ENCODE results near the gene C16orf92. TPM values are rescaled to one million over a fixed set of nuclear protein-coding genes. Genes with fewer than 3 reads are reported as not detected.

Gene C16orf92
- total and polyA plus RNA-seq, 2 of the 8 experiments (the other 6 are each of a cell fraction or from before 2014, with no cell fraction given) = not detected

- Histone ChIP-seq H3K27ac (ENCODE audit: low read depth, low read length) (no peak overlapping the region), H4K5ac (ENCODE audit: insufficient read length, low read depth, low read length) (no peak overlapping the region), H3K4me1 (replicated peaks in 1 of 4; ENCODE audit: control insufficient read depth in 3 of 4, insufficient read depth in 4 of 4, low read length in 3 of 4) (peaks cover 0 to 25% (median 14%) of the 10 kb centered on the region in 4 experiments; a peak in 6 of 7 replicates), H3K36me3 (ENCODE audit: control insufficient read depth in 2 of 4, insufficient read depth in 4 of 4, low read length in 3 of 4) (peaks cover 0 to 7% (median 5%) of the 10 kb centered on the region in 4 experiments; a peak in 5 of 8 replicates), H3K9ac (replicated peaks in 1 of 4; ENCODE audit: extremely low read depth in 1 of 4, low read depth in 3 of 4, low read length in 3 of 4) (no peak overlapping the region), H3K4ac (replicated peaks; ENCODE audit: insufficient read length, low read depth, low read length) (no peak overlapping the region), H2AK5ac (ENCODE audit: low read depth, low read length) (no peak overlapping the region), H3K4me2 (ENCODE audit: insufficient read depth in 1 of 2, low read depth in 2 of 2, low read length in 2 of 2) (no peak overlapping the region), H2BK120ac (replicated peaks; ENCODE audit: low read depth, low read length) (no peak overlapping the region), H2BK12ac (ENCODE audit: low read depth, low read length) (no peak overlapping the region), H3K56ac (replicated peaks; ENCODE audit: insufficient read length, low read depth, low read length) (no peak overlapping the region), H4K20me1 (replicated peaks in 1 of 2; ENCODE audit: control insufficient read depth in 1 of 2, insufficient read depth in 2 of 2, low read length in 2 of 2) (peaks cover 3 to 7% of the 10 kb centered on the region in 2 experiments), H4K91ac (replicated peaks; ENCODE audit: insufficient read length, low read length) (no peak overlapping the region), H3K23ac (ENCODE audit: insufficient read length) (no peak overlapping the region), H3K79me1 (ENCODE audit: low read depth, low read length) (no peaks in the 10 kb centered on the region), H3K4me3 (ENCODE audit: extremely low read depth in 1 of 4, insufficient read depth in 2 of 4, low read depth in 3 of 4, low read length in 4 of 4) (no peak overlapping the region), H3K23me2 (ENCODE audit: low read depth, low read length) (peaks cover 16% of the 10 kb centered on the region), H3K9me3 (ENCODE audit: insufficient read depth in 2 of 2, low read depth in 1 of 2, low read length in 1 of 2) (no peaks in the 10 kb centered on the region), H3K18ac (ENCODE audit: extremely low read depth, low read length) (no peak overlapping the region), H2BK20ac (ENCODE audit: low read length) (no peak overlapping the region), H4K8ac (ENCODE audit: extremely low read depth, insufficient read depth, low read length) (no peak overlapping the region), H2BK5ac (ENCODE audit: low read depth, low read length) (no peak overlapping the region), H3K27me3 (replicated peaks in 1 of 4; ENCODE audit: control insufficient read depth in 3 of 4, extremely low read depth in 1 of 4, insufficient read depth in 3 of 4, low read length in 3 of 4) (peaks cover 0 to 23% (median 13%) of the 10 kb centered on the region in 4 experiments; a peak in 5 of 7 replicates), H2BK15ac (ENCODE audit: low read length) (no peak overlapping the region), H3K79me2 (ENCODE audit: control insufficient read depth in 1 of 2, insufficient read depth in 2 of 2, low read length in 2 of 2) (no peaks in the 10 kb centered on the region), H3K14ac (ENCODE audit: insufficient read length) (no peak overlapping the region), H2AFZ (ENCODE audit: low read length) (no peak overlapping the region)
- FAIRE-seq (no peak), DNase-seq (ENCODE audit: low read depth in 1 of 2, low spot score in 2 of 2) (no peak)
- 89% methylated on average over 11 of the region's 11 CpGs; no CpG with 5 or more reads in 1 of the 2 experiments for WGBS, 2 experiments (ENCODE audit: extremely low coverage in 1 of 2, insufficient coverage in 1 of 2, insufficient read length in 1 of 2, insufficient replicate concordance in 2 of 2, low coverage in 1 of 2, low lambda C conversion rate in 2 of 2, missing lambda C conversion rate in 1 of 2)
- POLR2A ChIA-PET (ENCODE audit: partially characterized antibody) = interaction anchor here (1.6 to 4.9 kb wide), 5 partner anchors 11 to 199 kb away, joined by 4 to 34 read pairs (median 5); partner anchors contain the start of genes HIRIP3, INO80E and TLCD3B
- CTCF ChIA-PET (ENCODE audit: partially characterized antibody) = interaction anchor here (1.9 to 3.2 kb wide), 4 partner anchors 7 to 159 kb away, joined by 5 to 10 read pairs (median 9); partner anchors contain the start of gene INO80E
- no peak for TF ChIP-seq CEBPB (IDR thresholded peaks at IDR 0.05; ENCODE audit: low read depth, low read length)
- TF ChIP-seq SP4 (IDR thresholded peaks at IDR 0.05; ENCODE audit: low read length) = no peak
- no peak for TF ChIP-seq MAFK (IDR thresholded peaks at IDR 0.05; ENCODE audit: low read depth, low read length)
- TF ChIP-seq RNF2 (IDR thresholded peaks at IDR 0.05; ENCODE audit: borderline replicate concordance, low read depth, low read length, missing control alignments, poor library complexity, severe bottlenecking) = no peak
- TF ChIP-seq SRF (IDR thresholded peaks at IDR 0.05; ENCODE audit: low read depth, low read length) = no peak
- TF ChIP-seq EZH2 (IDR thresholded peaks at IDR 0.05; ENCODE audit: low read depth, low read length, severe bottlenecking) = no peak
- no peak for TF ChIP-seq CBX8 (IDR thresholded peaks at IDR 0.05; ENCODE audit: borderline replicate concordance, low read depth, low read length)
- TF ChIP-seq RAD21 (IDR thresholded peaks at IDR 0.05 in 1 of 2, conservative IDR thresholded peaks at IDR 0.05 in 1 of 2; ENCODE audit: low read depth in 2 of 2, low read length in 2 of 2) = no peak
- TF ChIP-seq HDAC6 (IDR thresholded peaks at IDR 0.05; ENCODE audit: low read depth, low read length) = no peak
- no peak for TF ChIP-seq FOSL1 (IDR thresholded peaks at IDR 0.05; ENCODE audit: insufficient read depth, low read depth, low read length)
- TF ChIP-seq SP1 (IDR thresholded peaks at IDR 0.05; ENCODE audit: low read depth, low read length) = no peak
- TF ChIP-seq SIRT6 (IDR thresholded peaks at IDR 0.05; ENCODE audit: low read length) = no peak
- no peak for TF ChIP-seq RFX5 (IDR thresholded peaks at IDR 0.05; ENCODE audit: borderline replicate concordance, low read depth, low read length)
Observed at GRCh38 chr16:30007378-30007895, 15.6 kb upstream of the C16orf92 start.

Data from H1 (cell line).